ENCODE results near the gene RSU1.

DNA sequence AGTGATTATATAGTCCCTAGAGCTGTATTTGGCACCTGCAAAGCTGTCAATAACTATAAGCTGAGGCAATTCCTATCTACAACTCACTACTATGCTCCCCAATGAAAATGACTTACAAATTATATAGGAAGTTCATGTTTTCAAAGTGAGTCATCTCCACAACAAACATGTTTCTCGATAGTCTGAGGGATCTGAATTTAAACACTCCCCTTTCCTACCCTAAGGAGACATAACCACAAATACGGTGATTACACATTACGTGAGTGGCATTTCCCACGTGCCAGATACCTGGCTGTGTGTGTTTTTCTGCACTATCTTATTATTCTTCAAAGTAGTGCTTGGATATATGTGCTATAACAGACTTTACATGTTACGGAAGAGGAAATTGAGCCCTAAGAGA is 173.1 kb downstream of the RSU1 start:
- TF ChIP-seq CTCF (conservative IDR thresholded peaks at IDR 0.05 in 1 of 2, IDR thresholded peaks at IDR 0.05 in 1 of 2; ENCODE audit: low read depth in 1 of 2, low read length in 2 of 2) (no peak), EZH2 (IDR thresholded peaks at IDR 0.05; ENCODE audit: low read length, missing control alignments) (no peak)
